ENCODE measurements around the gene KCNH2. TPM values are rescaled to one million over a fixed set of nuclear protein-coding genes. Genes with fewer than 3 reads are reported as not detected.

KCNH2 gene
- total RNA-seq, 1 donor from 2014 or later: 10.0 TPM

DNA sequence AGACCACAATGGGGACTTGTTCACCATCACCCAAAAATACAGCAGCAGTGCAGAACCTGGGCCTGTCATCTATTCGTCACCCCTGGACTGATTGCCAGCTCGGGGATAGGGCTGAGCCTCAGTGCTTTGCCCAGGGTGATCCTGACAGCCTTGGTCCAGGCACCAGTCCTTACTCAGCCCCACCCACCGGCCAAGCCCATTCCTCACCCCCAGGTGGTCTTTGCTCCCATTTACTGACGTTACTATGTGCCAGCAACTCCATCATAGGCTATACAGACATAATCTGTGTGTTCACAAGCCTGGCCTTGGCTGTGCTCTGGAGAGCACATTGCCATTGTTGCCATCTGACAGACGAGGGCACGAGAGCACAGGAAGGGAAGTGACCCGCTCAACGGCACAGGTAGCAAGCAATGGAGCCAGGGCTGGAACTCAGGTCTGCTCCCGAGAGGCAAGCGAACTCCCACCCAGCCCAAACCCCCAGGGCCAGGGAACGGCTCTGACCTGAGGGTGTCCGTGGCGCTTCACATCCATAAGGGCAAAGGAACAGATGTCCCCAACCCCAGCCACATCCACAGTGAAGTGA lies 39.3 kb upstream of the KCNH2 start:
- peak overlapping the region; percentile 83 for H3K4me3 Mint-ChIP-seq
- peak overlapping the region; percentile 63 for H3K27ac Mint-ChIP-seq
- no peak for DNase-seq (ENCODE audit: extremely low spot score, unreplicated experiment)
- H3K9me3 Mint-ChIP-seq: no peaks in the 10 kb centered on the region
- H3K4me1 Mint-ChIP-seq (ENCODE audit: unreplicated experiment): peaks cover 22% of the 10 kb centered on the region
- no peak for TF ChIP-seq CTCF (conservative IDR thresholded peaks at IDR 0.05)
- peaks cover 68% of the 10 kb centered on the region for H3K27me3 Mint-ChIP-seq
- no peaks in the 10 kb centered on the region for H3K36me3 Mint-ChIP-seq

DNA sequence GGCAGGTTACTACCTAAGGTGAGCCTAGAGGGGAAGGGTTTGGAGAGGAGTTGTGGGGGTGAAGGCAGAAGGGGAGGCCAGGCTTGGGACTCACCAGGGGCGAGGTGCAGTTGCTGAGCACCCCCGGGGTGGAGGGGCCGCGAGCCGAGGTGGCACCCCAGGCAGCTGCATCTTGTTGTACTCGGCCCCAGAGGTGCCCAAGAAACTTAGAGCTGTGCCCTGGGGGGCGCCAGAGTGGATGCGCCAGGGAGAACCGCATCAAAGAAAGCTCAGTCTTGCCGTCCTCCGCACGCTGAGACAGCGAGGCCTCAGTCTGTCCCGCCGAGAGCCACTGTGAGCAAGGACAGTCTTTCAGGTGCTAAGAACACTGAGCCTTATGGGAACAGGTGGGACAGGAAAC lies 38.8 kb upstream of the KCNH2 start:
- no peak for TF ChIP-seq CTCF (conservative IDR thresholded peaks at IDR 0.05)
- no peaks in the 10 kb centered on the region for H3K9me3 Mint-ChIP-seq
- no peak for DNase-seq (ENCODE audit: extremely low spot score, unreplicated experiment)
- H3K36me3 Mint-ChIP-seq: no peaks in the 10 kb centered on the region
- peaks cover 72% of the 10 kb centered on the region for H3K27me3 Mint-ChIP-seq
- H3K4me3 Mint-ChIP-seq: peak overlapping the region; percentile 83
- peaks cover 28% of the 10 kb centered on the region for H3K4me1 Mint-ChIP-seq (ENCODE audit: unreplicated experiment)
- H3K27ac Mint-ChIP-seq: no peak overlapping the region

- Mint-ChIP-seq H3K4me3 (peak overlapping the region; percentile 20), H3K36me3 (no peaks in the 10 kb centered on the region), H3K27me3 (peaks cover 73% of the 10 kb centered on the region), H3K4me1 (ENCODE audit: unreplicated experiment) (peaks cover 30% of the 10 kb centered on the region), H3K27ac (no peak overlapping the region), H3K9me3 (no peaks in the 10 kb centered on the region)
- no peak for DNase-seq (ENCODE audit: extremely low spot score, unreplicated experiment)
- TF ChIP-seq CTCF (conservative IDR thresholded peaks at IDR 0.05): no peak
Measured at GRCh38 chr7:151016505-151016904, 38.4 kb upstream of the KCNH2 start.

DNA sequence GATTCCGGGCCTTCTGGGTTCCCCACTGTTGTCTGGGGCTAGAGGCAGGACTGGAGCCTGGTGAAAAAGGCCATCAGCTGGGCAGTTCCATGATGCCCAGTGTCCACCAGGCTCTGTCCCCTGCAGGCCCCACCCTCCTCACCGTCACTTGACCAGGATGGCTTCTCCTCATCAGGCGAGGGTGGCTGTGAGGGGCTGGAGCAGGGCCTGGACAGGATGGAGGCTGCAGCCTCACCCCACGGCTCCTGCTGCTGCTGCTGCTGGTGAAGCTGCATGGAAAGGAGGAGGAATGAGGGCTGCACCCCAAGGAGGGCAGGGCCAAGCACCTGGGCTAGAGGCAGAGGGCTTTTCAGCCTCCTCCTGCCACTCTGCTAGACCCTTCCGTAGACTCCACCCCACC lies 37.8 kb upstream of the KCNH2 start:
- TF ChIP-seq CTCF (conservative IDR thresholded peaks at IDR 0.05): no peak
- Mint-ChIP-seq H3K27me3 (peaks cover 70% of the 10 kb centered on the region), H3K4me3 (no peak overlapping the region), H3K4me1 (ENCODE audit: unreplicated experiment) (peaks cover 32% of the 10 kb centered on the region), H3K36me3 (no peaks in the 10 kb centered on the region), H3K9me3 (no peaks in the 10 kb centered on the region), H3K27ac (no peak overlapping the region)
- DNase-seq (ENCODE audit: extremely low spot score, unreplicated experiment): no peak

DNA sequence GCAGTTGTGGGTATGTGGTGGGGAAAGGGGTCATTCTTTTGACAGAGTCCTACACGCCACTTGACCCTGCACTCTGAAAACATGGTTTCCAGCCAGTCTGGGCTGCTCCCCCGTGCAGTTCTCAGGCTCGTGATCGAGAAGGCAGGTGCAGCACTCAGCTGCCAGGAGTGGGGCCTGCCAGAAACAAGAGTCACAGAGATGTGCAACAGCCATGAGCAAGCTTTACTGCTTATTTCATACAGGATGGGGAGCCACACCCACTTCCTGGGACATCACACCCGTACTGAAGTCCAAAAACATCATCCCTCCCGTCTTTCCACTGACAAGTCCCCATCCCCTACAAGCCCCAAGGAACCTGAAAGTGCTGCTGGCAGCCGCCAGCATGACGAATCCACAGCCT lies 36.8 kb upstream of the KCNH2 start:
- Mint-ChIP-seq H3K9me3 (no peaks in the 10 kb centered on the region), H3K27ac (peak overlapping the region; percentile 12), H3K27me3 (peaks cover 62% of the 10 kb centered on the region), H3K4me3 (peak overlapping the region; percentile 5), H3K4me1 (ENCODE audit: unreplicated experiment) (peaks cover 41% of the 10 kb centered on the region), H3K36me3 (no peaks in the 10 kb centered on the region)
- no peak for TF ChIP-seq CTCF (conservative IDR thresholded peaks at IDR 0.05)
- no peak for DNase-seq (ENCODE audit: extremely low spot score, unreplicated experiment)

All from type B pancreatic cell (in vitro differentiated cells).